SH-SY5Y (cell line): ENCODE data around the gene LUZP1.

Experiments
- GATA2 ChIP-seq: IDR thresholded peaks from 2 replicates; pipeline ENCODE4 v1.6.1; 2011; ENCODE audit warnings: mild to moderate bottlenecking, low read depth, low read length
- GATA3 ChIP-seq: IDR thresholded peaks from 2 replicates; pipeline ENCODE4 v1.6.1; 2011; ENCODE audit warnings: low read depth, mild to moderate bottlenecking, low read length, moderate library complexity

- TF ChIP-seq GATA3, result no peak
- no peak for TF ChIP-seq GATA2
Measured at GRCh38 chr1:23216771-23217420, 48.2 kb upstream of the LUZP1 start.
